Aorta (tissue), 5 donors: ENCODE data around the gene UGGT1. TPM values are rescaled to one million over a fixed set of nuclear protein-coding genes. Genes with fewer than 3 reads are reported as not detected.

Experiments used
- ATAC-seq: fragments of 200-7000 bp; cut with Tn5 transposase; one replicate; pipeline ENCODE4 v1.9.1; 2022; ENCODE audit warnings: moderate library complexity; ENCODE audit not compliant: low FRiP score
- DNase-seq, 2 donors: peaks; one replicate each; pipeline ENCODE4 v3.0.0-alpha.2; 2020
- H3K27ac ChIP-seq, 2 donors: one replicate each; pipeline ENCODE4 v1.5.1; 2013; ENCODE audit warnings: low read length in 2 of 2, mild to moderate bottlenecking in 2 of 2, moderate library complexity in 2 of 2, control low read depth in 1 of 2, inconsistent platforms in 1 of 2, low read depth in 1 of 2
- H3K27me3 ChIP-seq, 2 donors: one replicate each; pipeline ENCODE4 v1.6.1; 2013; ENCODE audit warnings: control low read depth in 1 of 2, low read length in 1 of 2, mild to moderate bottlenecking in 1 of 2, moderate library complexity in 1 of 2; ENCODE audit not compliant: insufficient read depth in 2 of 2, control insufficient read depth in 1 of 2
- H3K36me3 ChIP-seq, 2 donors: one replicate each; pipeline ENCODE4 v1.6.1; 2013; ENCODE audit warnings: control low read depth in 1 of 2, low read length in 1 of 2, mild to moderate bottlenecking in 1 of 2; ENCODE audit not compliant: insufficient read depth in 2 of 2, control insufficient read depth in 1 of 2
- H3K4me1 ChIP-seq, 2 donors: one replicate each; pipeline ENCODE4 v1.6.1; 2013; ENCODE audit warnings: low read length in 2 of 2, control low read depth in 1 of 2, mild to moderate bottlenecking in 1 of 2, moderate library complexity in 1 of 2; ENCODE audit not compliant: insufficient read depth in 2 of 2, control insufficient read depth in 1 of 2
- H3K4me3 ChIP-seq, 2 donors: one replicate each; pipeline ENCODE4 v1.5.1; 2013; ENCODE audit warnings: low read length in 2 of 2, control low read depth in 1 of 2, mild to moderate bottlenecking in 1 of 2
- H3K9me3 ChIP-seq: one replicate; pipeline ENCODE4 v1.6.1; 2013; ENCODE audit warnings: mild to moderate bottlenecking, low read length; ENCODE audit not compliant: control insufficient read depth
- WGBS, 2 donors: extraction: QIAGEN DNeasy Blood & Tissue Kit; methylation state at CpG; one replicate each; pipeline ENCODE4 v1.1.7; 2013; 5-methylcytosine and 5-hydroxymethylcytosine counted together
- intact Hi-C, 2 donors: fragments of 100-400 bp; cut with DNase I; formaldehyde crosslinking; loops; one replicate each; pipeline versions ENCODE4 v1.14.2 to v1.15.0; 2022
- polyA plus RNA-seq, 2 donors: library from polyadenylated mRNA; stranded (reverse); fragments of 200-250 nt; gene quantifications; one replicate each; pipeline ENCODE4 v1.2.3, GENCODE V29; 2013
- total RNA-seq, 2 donors: library from RNA; stranded (reverse); fragmentation: NEBNext Ultra II Directional; extraction: Animal tissue kit (Norgen Biotek cat#: 25700); gene quantifications; one replicate each; pipeline ENCODE4 v1.2.1, GENCODE V29; 2021
- donor health status: healthy with polysubstance abuse.
- donor health status: Bipolar disorder and iron deficiency.
- donor health status: DM: no; HTN: no; CAD: no.
- donor health status: DM: no; HTN: no; CAD: no.
- donor health status: DM: yes; HTN: yes; CAD: no.

UGGT1 gene
- total and polyA plus RNA-seq, 4 donors, result 3.0 to 39.2 (median 24.1) TPM

DNA sequence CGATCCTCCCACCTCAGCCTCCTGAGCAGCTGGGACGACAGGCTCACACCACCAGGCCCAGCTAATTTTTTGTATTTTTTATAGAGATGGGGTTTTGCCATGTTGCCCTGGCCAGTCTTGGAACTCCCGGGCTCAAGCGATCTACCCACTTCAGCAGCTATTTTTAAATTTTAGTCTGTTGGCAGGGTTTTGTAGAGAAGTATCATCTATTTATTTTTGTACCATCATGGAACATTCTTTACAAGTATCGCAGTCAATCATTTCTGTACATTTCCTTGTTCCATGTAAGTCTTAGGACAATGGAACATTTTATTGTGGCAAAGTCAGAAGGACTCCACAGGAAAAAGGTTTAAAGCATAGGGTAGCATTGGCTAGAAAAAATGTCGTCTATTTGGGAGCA lies 94.6 kb downstream of the UGGT1 start:
- no peak overlapping the region for H3K4me3 ChIP-seq
- 60 to 67% methylated on average over 6 of the region's 6 CpGs for WGBS, 2 donors
- peaks cover 0 to 2% of the 10 kb centered on the region in 2 donors for H3K4me1 ChIP-seq
- peaks cover 0 to 12% of the 10 kb centered on the region in 2 donors for H3K36me3 ChIP-seq
- no peaks in the 10 kb centered on the region for H3K27me3 ChIP-seq
- H3K9me3 ChIP-seq, result no peaks in the 10 kb centered on the region
- intact Hi-C loops, result no loop called here
- DNase-seq (no peak), ATAC-seq (no peak)
- no peak overlapping the region for H3K27ac ChIP-seq

- intact Hi-C loops, result no loop called here
- H3K4me1 ChIP-seq, result peaks cover 0 to 2% of the 10 kb centered on the region in 2 donors
- no peak for ATAC-seq
- no peaks in the 10 kb centered on the region for H3K9me3 ChIP-seq
- no peak for DNase-seq
- no peaks in the 10 kb centered on the region for H3K27me3 ChIP-seq
- H3K36me3 ChIP-seq, result peaks cover 2 to 8% of the 10 kb centered on the region in 2 donors
- H3K4me3 ChIP-seq, result no peak overlapping the region
- H3K27ac ChIP-seq, result no peak overlapping the region
- 93 to 95% methylated on average over 9 of the region's 9 CpGs for WGBS, 2 donors
Observed at GRCh38 chr2:128187032-128187654, 96.1 kb downstream of the UGGT1 start.

GRCh38 chr2:128195435-128195984 lies 104.5 kb downstream of the UGGT1 start:
- ATAC-seq, result no peak
- Histone ChIP-seq H3K4me1 (no peaks in the 10 kb centered on the region), H3K9me3 (no peaks in the 10 kb centered on the region), H3K4me3 (no peak overlapping the region), H3K27me3 (no peaks in the 10 kb centered on the region), H3K27ac (no peak overlapping the region), H3K36me3 (peaks cover 0 to 2% of the 10 kb centered on the region in 2 donors)
- DNase-seq, result no peak
- intact Hi-C loops, result no loop called here
- WGBS, 2 donors, result 88 to 89% methylated on average over 6 of the region's 6 CpGs

DNA sequence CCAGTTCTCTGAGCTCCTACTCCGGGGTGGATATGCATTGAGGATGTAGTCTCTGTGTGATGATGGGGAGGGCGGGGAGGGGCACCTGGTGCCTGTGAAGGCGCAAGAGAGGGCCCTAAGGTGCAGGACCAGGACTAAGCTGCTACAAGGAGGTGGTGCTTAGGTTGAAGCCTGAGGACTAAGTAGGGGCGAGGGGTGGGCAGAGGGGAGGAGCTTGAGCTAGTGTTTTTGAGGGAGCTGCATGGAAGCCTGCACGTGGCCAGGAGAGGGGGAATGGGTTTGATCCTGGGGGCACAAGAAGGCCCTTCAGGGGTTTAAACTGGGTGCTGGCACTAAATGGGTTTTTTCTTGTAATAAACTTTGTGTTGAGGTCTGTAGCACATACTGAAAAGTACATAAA lies 105.0 kb downstream of the UGGT1 start:
- WGBS, 2 donors, result 71% methylated on average over 5 of the region's 5 CpGs
- H3K4me3 ChIP-seq, result no peak overlapping the region
- H3K9me3 ChIP-seq, result no peaks in the 10 kb centered on the region
- H3K27me3 ChIP-seq, result no peaks in the 10 kb centered on the region
- no peaks in the 10 kb centered on the region for H3K4me1 ChIP-seq
- no peak for ATAC-seq
- no peak for DNase-seq
- intact Hi-C loops, result no loop called here
- peaks cover 0 to 2% of the 10 kb centered on the region in 2 donors for H3K36me3 ChIP-seq
- H3K27ac ChIP-seq, result no peak overlapping the region

GRCh38 chr2:128196471-128196931 lies 105.5 kb downstream of the UGGT1 start:
- WGBS, 2 donors, result 32 to 39% methylated on average over 6 of the region's 6 CpGs
- intact Hi-C loops, result no loop called here
- Histone ChIP-seq H3K4me3 (no peak overlapping the region), H3K27me3 (no peaks in the 10 kb centered on the region), H3K27ac (no peak overlapping the region), H3K36me3 (peaks cover 0 to 2% of the 10 kb centered on the region in 2 donors), H3K4me1 (no peaks in the 10 kb centered on the region), H3K9me3 (no peaks in the 10 kb centered on the region)
- DNase-seq, result no peak
- ATAC-seq, result peak; percentile 57

DNA sequence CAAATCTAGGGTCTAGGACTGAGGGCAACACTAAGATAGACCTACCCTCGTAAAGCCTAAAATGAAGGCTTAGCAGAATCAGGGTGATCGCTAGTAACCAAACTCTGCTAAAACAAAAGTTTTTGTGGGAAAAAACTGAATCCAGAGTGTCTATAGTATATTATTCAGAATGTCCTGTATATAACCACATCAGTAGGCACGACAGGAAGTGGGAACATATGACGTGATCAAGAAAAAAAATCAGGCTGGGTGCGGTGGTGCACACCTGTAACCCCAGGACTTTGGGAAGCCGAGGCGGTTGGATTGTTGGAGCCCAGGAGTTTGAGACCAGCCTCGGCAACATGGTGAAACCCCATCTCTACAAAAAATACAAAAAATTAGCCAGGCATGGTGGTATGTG lies 106.1 kb downstream of the UGGT1 start:
- H3K36me3 ChIP-seq, result no peaks in the 10 kb centered on the region
- no peaks in the 10 kb centered on the region for H3K27me3 ChIP-seq
- no peaks in the 10 kb centered on the region for H3K4me1 ChIP-seq
- H3K4me3 ChIP-seq, result no peak overlapping the region
- ATAC-seq, result no peak
- H3K27ac ChIP-seq, result no peak overlapping the region
- 95 to 96% methylated on average over 8 of the region's 8 CpGs for WGBS, 2 donors
- intact Hi-C loops, result no loop called here
- H3K9me3 ChIP-seq, result no peaks in the 10 kb centered on the region
- DNase-seq, result no peak

GRCh38 chr2:128198656-128199055 lies 107.7 kb downstream of the UGGT1 start:
- intact Hi-C loops, result no loop called here
- H3K4me1 ChIP-seq, result no peaks in the 10 kb centered on the region
- ATAC-seq (no peak), DNase-seq (no peak)
- H3K27ac ChIP-seq, result no peak overlapping the region
- H3K4me3 ChIP-seq, result no peak overlapping the region
- no peaks in the 10 kb centered on the region for H3K27me3 ChIP-seq
- no peaks in the 10 kb centered on the region for H3K36me3 ChIP-seq
- WGBS, 2 donors, result 25 to 35% methylated on average over 3 of the region's 3 CpGs
- no peaks in the 10 kb centered on the region for H3K9me3 ChIP-seq

DNA sequence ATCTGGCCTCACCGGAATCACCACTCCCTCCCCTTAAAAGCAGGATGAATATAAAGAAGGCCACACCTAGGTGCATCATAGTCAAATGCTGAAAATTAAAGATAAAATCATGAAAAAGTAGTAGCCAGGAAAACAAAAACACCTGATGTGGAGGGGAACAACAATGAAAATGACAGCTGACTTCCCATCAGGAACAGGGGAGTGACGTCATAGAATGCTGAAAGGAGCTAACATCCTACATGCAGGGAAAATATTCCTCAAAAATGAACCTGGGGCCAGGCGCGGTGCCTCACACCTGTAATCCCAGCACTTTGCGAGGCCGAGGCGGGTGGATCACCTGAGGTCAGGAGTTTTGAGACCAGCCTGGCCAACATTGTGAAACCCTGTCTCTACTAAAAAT lies 108.1 kb downstream of the UGGT1 start:
- no peak overlapping the region for H3K27ac ChIP-seq
- H3K4me3 ChIP-seq, result no peak overlapping the region
- H3K36me3 ChIP-seq, result no peaks in the 10 kb centered on the region
- H3K27me3 ChIP-seq, result no peaks in the 10 kb centered on the region
- intact Hi-C loops, result no loop called here
- no peaks in the 10 kb centered on the region for H3K4me1 ChIP-seq
- ATAC-seq (no peak), DNase-seq (no peak)
- H3K9me3 ChIP-seq, result no peaks in the 10 kb centered on the region
- 87 to 91% methylated on average over 7 of the region's 7 CpGs for WGBS, 2 donors

GRCh38 chr2:128202791-128203190 lies 111.8 kb downstream of the UGGT1 start:
- WGBS, 2 donors, result 55 to 67% methylated on average over 1 of the region's 1 CpG
- ATAC-seq (no peak), DNase-seq (no peak)
- H3K4me3 ChIP-seq, result no peak overlapping the region
- H3K4me1 ChIP-seq, result no peaks in the 10 kb centered on the region
- no peaks in the 10 kb centered on the region for H3K27me3 ChIP-seq
- H3K36me3 ChIP-seq, result no peaks in the 10 kb centered on the region
- H3K9me3 ChIP-seq, result peaks cover under 1% of the 10 kb centered on the region
- intact Hi-C loops, result no loop called here
- no peak overlapping the region for H3K27ac ChIP-seq
